ENCODE data around the gene RRAS.

- TF ChIP-seq, protein P1, sequence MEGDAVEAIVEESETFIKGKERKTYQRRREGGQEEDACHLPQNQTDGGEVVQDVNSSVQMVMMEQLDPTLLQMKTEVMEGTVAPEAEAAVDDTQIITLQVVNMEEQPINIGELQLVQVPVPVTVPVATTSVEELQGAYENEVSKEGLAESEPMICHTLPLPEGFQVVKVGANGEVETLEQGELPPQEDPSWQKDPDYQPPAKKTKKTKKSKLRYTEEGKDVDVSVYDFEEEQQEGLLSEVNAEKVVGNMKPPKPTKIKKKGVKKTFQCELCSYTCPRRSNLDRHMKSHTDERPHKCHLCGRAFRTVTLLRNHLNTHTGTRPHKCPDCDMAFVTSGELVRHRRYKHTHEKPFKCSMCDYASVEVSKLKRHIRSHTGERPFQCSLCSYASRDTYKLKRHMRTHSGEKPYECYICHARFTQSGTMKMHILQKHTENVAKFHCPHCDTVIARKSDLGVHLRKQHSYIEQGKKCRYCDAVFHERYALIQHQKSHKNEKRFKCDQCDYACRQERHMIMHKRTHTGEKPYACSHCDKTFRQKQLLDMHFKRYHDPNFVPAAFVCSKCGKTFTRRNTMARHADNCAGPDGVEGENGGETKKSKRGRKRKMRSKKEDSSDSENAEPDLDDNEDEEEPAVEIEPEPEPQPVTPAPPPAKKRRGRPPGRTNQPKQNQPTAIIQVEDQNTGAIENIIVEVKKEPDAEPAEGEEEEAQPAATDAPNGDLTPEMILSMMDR (IDR thresholded peaks at IDR 0.05): no peak
- TF ChIP-seq POLR2A (IDR thresholded peaks at IDR 0.05): no peak
These were observed 4.3 kb downstream of the RRAS start for GRCh38 chr19:49635530-49636232.

Data from Peyer's patch (tissue), 4 donors.